ENCODE results near the gene CDK5RAP1. TPM values are rescaled to one million over a fixed set of nuclear protein-coding genes. Genes with fewer than 3 reads are reported as not detected.
"Not testable (repeated sequence)": the region's sequence is repeated elsewhere in the genome, so short reads cannot be mapped to it uniquely, and the experiment has no call there.

Gene CDK5RAP1
- total RNA-seq, 2 experiments from 2014 or later: 31.3 to 41.5 TPM

- DNase-seq; H3K9me3 Mint-ChIP-seq (ENCODE audit: low read depth); POLR2A ChIA-PET; H3K27ac Mint-ChIP-seq; H3K27me3 Mint-ChIP-seq; H3K36me3 Mint-ChIP-seq (ENCODE audit: low read depth); ATAC-seq; CTCF ChIA-PET; H3K4me3 Mint-ChIP-seq: not testable (repeated sequence)
- intact Hi-C loops (cut with DNase I, micrococcal nuclease): loop anchor here (5.0 kb wide), 6 partner anchors 52 to 552 kb away; partner anchors contain the start of genes ACTL10 (in 1 of the 2), CBFA2T2 (in 1 of the 2), RALY (in 1 of the 2) and ZNF341 (in 1 of the 2)
- peaks cover 15% of the 10 kb centered on the region for H3K4me1 Mint-ChIP-seq
These were observed 39.2 kb upstream of the CDK5RAP1 start for GRCh38 chr20:33440562-33440961.

GRCh38 chr20:33438481-33438880 is 37.2 kb upstream of the CDK5RAP1 start:
- H3K4me3 Mint-ChIP-seq: no peak overlapping the region
- no peak for DNase-seq
- intact Hi-C loops (cut with DNase I, micrococcal nuclease): no loop called here

GRCh38 chr20:33437141-33437911 is 36.0 kb upstream of the CDK5RAP1 start:
- no peak overlapping the region for H3K4me3 Mint-ChIP-seq
- no peak for DNase-seq
- H3K4me1 Mint-ChIP-seq: no peaks in the 10 kb centered on the region
- H3K36me3 Mint-ChIP-seq (ENCODE audit: low read depth): peaks cover 4% of the 10 kb centered on the region
- no peaks in the 10 kb centered on the region for H3K27me3 Mint-ChIP-seq
- POLR2A ChIA-PET: no interaction called here
- intact Hi-C loops (cut with DNase I, micrococcal nuclease): no loop called here
- H3K27ac Mint-ChIP-seq: no peak overlapping the region
- no peaks in the 10 kb centered on the region for H3K9me3 Mint-ChIP-seq (ENCODE audit: low read depth)
- no peak for ATAC-seq
- CTCF ChIA-PET: interaction anchor here (1.0 to 1.1 kb wide), 2 partner anchors 36 to 231 kb away, joined by 3 read pairs; partner anchors contain the start of gene CDK5RAP1

More at GRCh38 chr20:33438481-33438880, 37.2 kb upstream of the CDK5RAP1 start:
- CTCF ChIA-PET: interaction anchor here (0.6 to 1.0 kb wide), 3 partner anchors 37 to 973 kb away, joined by 3 to 4 read pairs (median 4); partner anchors contain the start of gene CDK5RAP1
- Mint-ChIP-seq H3K27ac (no peak overlapping the region), H3K27me3 (no peaks in the 10 kb centered on the region), H3K36me3 (ENCODE audit: low read depth) (peaks cover 4% of the 10 kb centered on the region), H3K4me1 (peaks cover 4% of the 10 kb centered on the region), H3K9me3 (ENCODE audit: low read depth) (no peaks in the 10 kb centered on the region)
- POLR2A ChIA-PET: interaction anchor here (0.7 kb wide), 1 partner anchor 30 kb away, joined by 6 read pairs; no protein-coding TSS in a partner anchor
- no peak for ATAC-seq

- Mint-ChIP-seq H3K36me3 (ENCODE audit: low read depth) (peaks cover 4% of the 10 kb centered on the region), H3K4me1 (no peaks in the 10 kb centered on the region), H3K9me3 (ENCODE audit: low read depth) (no peaks in the 10 kb centered on the region), H3K27ac (no peak overlapping the region), H3K27me3 (no peaks in the 10 kb centered on the region), H3K4me3 (no peak overlapping the region)
- DNase-seq (no peak), ATAC-seq (no peak)
- intact Hi-C loops (cut with DNase I, micrococcal nuclease): no loop called here
- ChIA-PET CTCF (interaction anchor here (0.7 kb wide), 1 partner anchor 678 kb away, joined by 4 read pairs; no protein-coding TSS in a partner anchor), POLR2A (no interaction called here)
These were observed 33.1 kb upstream of the CDK5RAP1 start for GRCh38 chr20:33434434-33434833.

GRCh38 chr20:33433465-33434234 is 32.3 kb upstream of the CDK5RAP1 start:
- no peak overlapping the region for H3K27ac Mint-ChIP-seq
- H3K27me3 Mint-ChIP-seq: no peaks in the 10 kb centered on the region
- H3K4me1 Mint-ChIP-seq: no peaks in the 10 kb centered on the region
- no peak overlapping the region for H3K4me3 Mint-ChIP-seq
- intact Hi-C loops (cut with DNase I, micrococcal nuclease): no loop called here
- no peaks in the 10 kb centered on the region for H3K9me3 Mint-ChIP-seq (ENCODE audit: low read depth)
- ChIA-PET POLR2A (no interaction called here), CTCF (interaction anchor here (0.6 to 0.7 kb wide), 2 partner anchors 467 to 679 kb away, joined by 3 to 4 read pairs; no protein-coding TSS in a partner anchor)
- no peak for ATAC-seq
- H3K36me3 Mint-ChIP-seq (ENCODE audit: low read depth): peaks cover 4% of the 10 kb centered on the region
- no peak for DNase-seq

- H3K4me1 Mint-ChIP-seq: no peaks in the 10 kb centered on the region
- H3K27ac Mint-ChIP-seq: no peak overlapping the region
- H3K36me3 Mint-ChIP-seq (ENCODE audit: low read depth): peaks cover 4% of the 10 kb centered on the region
- intact Hi-C loops (cut with DNase I, micrococcal nuclease): no loop called here
- H3K27me3 Mint-ChIP-seq: no peaks in the 10 kb centered on the region
- POLR2A ChIA-PET: no interaction called here
- H3K4me3 Mint-ChIP-seq: no peak overlapping the region
- ATAC-seq (no peak), DNase-seq (no peak)
- CTCF ChIA-PET: interaction anchor here (0.6 to 1.1 kb wide), 2 partner anchors 13 to 474 kb away, joined by 4 read pairs; no protein-coding TSS in a partner anchor
- no peaks in the 10 kb centered on the region for H3K9me3 Mint-ChIP-seq (ENCODE audit: low read depth)
These were observed 30.6 kb upstream of the CDK5RAP1 start for GRCh38 chr20:33431797-33432381.

GRCh38 chr20:33423875-33424274 is 22.6 kb upstream of the CDK5RAP1 start:
- H3K27me3 Mint-ChIP-seq; CTCF ChIA-PET; ATAC-seq; H3K4me1 Mint-ChIP-seq; H3K27ac Mint-ChIP-seq; H3K4me3 Mint-ChIP-seq; DNase-seq; H3K9me3 Mint-ChIP-seq (ENCODE audit: low read depth); intact Hi-C loops (cut with DNase I, micrococcal nuclease); H3K36me3 Mint-ChIP-seq (ENCODE audit: low read depth); POLR2A ChIA-PET: not testable (repeated sequence)

GRCh38 chr20:33423141-33423834 is 22.0 kb upstream of the CDK5RAP1 start:
- POLR2A ChIA-PET: no interaction called here
- no peak for ATAC-seq
- H3K27me3 Mint-ChIP-seq: no peaks in the 10 kb centered on the region
- no peak overlapping the region for H3K4me3 Mint-ChIP-seq
- no peaks in the 10 kb centered on the region for H3K9me3 Mint-ChIP-seq (ENCODE audit: low read depth)
- no peaks in the 10 kb centered on the region for H3K4me1 Mint-ChIP-seq
- intact Hi-C loops (cut with DNase I, micrococcal nuclease): no loop called here
- H3K27ac Mint-ChIP-seq: no peak overlapping the region
- no peak for DNase-seq
- CTCF ChIA-PET: no interaction called here
- no peaks in the 10 kb centered on the region for H3K36me3 Mint-ChIP-seq (ENCODE audit: low read depth)

GRCh38 chr20:33419140-33419974 is 18.0 kb upstream of the CDK5RAP1 start:
- CTCF ChIA-PET: interaction anchor here (0.6 to 0.7 kb wide), 2 partner anchors 10 to 169 kb away, joined by 3 read pairs; no protein-coding TSS in a partner anchor
- ATAC-seq (no peak), DNase-seq (no peak)
- intact Hi-C loops (cut with DNase I, micrococcal nuclease): no loop called here
- Mint-ChIP-seq H3K4me1 (no peaks in the 10 kb centered on the region), H3K27ac (no peak overlapping the region), H3K9me3 (ENCODE audit: low read depth) (no peaks in the 10 kb centered on the region), H3K36me3 (ENCODE audit: low read depth) (no peaks in the 10 kb centered on the region), H3K4me3 (no peak overlapping the region), H3K27me3 (no peaks in the 10 kb centered on the region)
- POLR2A ChIA-PET: no interaction called here

- ATAC-seq: no peak
- CTCF ChIA-PET: interaction anchor here (0.7 kb wide), 1 partner anchor 497 kb away, joined by 3 read pairs; no protein-coding TSS in a partner anchor
- Mint-ChIP-seq H3K9me3 (ENCODE audit: low read depth) (no peaks in the 10 kb centered on the region), H3K4me1 (no peaks in the 10 kb centered on the region), H3K27ac (no peak overlapping the region), H3K4me3 (no peak overlapping the region), H3K36me3 (ENCODE audit: low read depth) (no peaks in the 10 kb centered on the region), H3K27me3 (no peaks in the 10 kb centered on the region)
- intact Hi-C loops (cut with DNase I, micrococcal nuclease): no loop called here
- DNase-seq: no peak
- POLR2A ChIA-PET: no interaction called here
These were observed 16.7 kb upstream of the CDK5RAP1 start for GRCh38 chr20:33418033-33418432.

Measured in activated CD4-positive, alpha-beta T cell treated with anti-CD3 and anti-CD28 coated beads for 36 hours (primary cell).